GM12878 (cell line): Measurements from ENCODE around the gene EIF4B. TPM values are rescaled to one million over a fixed set of nuclear protein-coding genes. Genes with fewer than 3 reads are reported as not detected.
"Not testable (repeated sequence)": the region's sequence is repeated elsewhere in the genome, so short reads cannot be mapped to it uniquely, and the experiment has no call there.

Experiments
- ATAC-seq: fragments of 200-7000 bp; cut with Tn5 transposase; 3 replicates; pipeline ENCODE4 v1.9.1; 2020; ENCODE audit warnings: mild to moderate bottlenecking, moderate library complexity
- BruUV-seq: library from RNA; stranded (reverse); fragments of 400-500 nt; replicated peaks from 2 replicates; lab custom pipeline; 2021; lab: Mats Ljungman, UMichigan
- CTCF ChIA-PET: fragments of 300-600 bp; sonication (Branson Sonifier 250); formaldehyde crosslinking; extraction: SDS; loops from one replicate; lab custom pipeline; 2021; ENCODE audit warnings: inconsistent platforms; lab: Yijun Ruan, JAX
- POLR2A ChIA-PET: fragments of 350-600 bp; formaldehyde crosslinking; extraction: SDS; loops from one replicate; lab custom pipeline; 2021; ENCODE audit warnings: inconsistent platforms; lab: Charles Lee
- RAD21 ChIA-PET: fragments of 300-600 bp; sonication (Branson Sonifier 250); formaldehyde crosslinking; loops from one replicate; lab custom pipeline; 2023; ENCODE audit warnings: antibody characterized with exemption; ENCODE audit not compliant: unreplicated experiment; lab: Charles Lee
- SMC1A ChIA-PET: fragments of 300-600 bp; sonication (Branson Sonifier 250); formaldehyde crosslinking; loops from one replicate; lab custom pipeline; 2023; ENCODE audit not compliant: unreplicated experiment, uncharacterized antibody; lab: Charles Lee
- DNase-seq: peaks from one replicate; pipeline ENCODE4 v3.0.0-alpha.2; 2011; ENCODE audit warnings: low read depth, low spot score
- FAIRE-seq: peaks from 3 replicates; lab custom pipeline; 2011; peaks lifted over from hg19 to GRCh38; lab: Jason Lieb, UNC
- H2AFZ ChIP-seq: 2 replicates; pipeline ENCODE4 v1.6.0; 2011; ENCODE audit warnings: low read depth, low read length, control low read depth; ENCODE audit not compliant: control insufficient read depth
- H3K27ac ChIP-seq: 2 replicates; pipeline ENCODE4 v1.5.1; 2011; ENCODE audit warnings: control low read depth; ENCODE audit not compliant: control insufficient read depth, insufficient read depth
- H3K27me3 ChIP-seq, 2 experiments: replicated peaks in 1 of 2; 2 replicates each; pipeline versions ENCODE4 v1.6.0 to v1.6.1; 2011; ENCODE audit warnings: low read length in 1 of 2; ENCODE audit not compliant: control insufficient read depth in 2 of 2, insufficient read depth in 2 of 2
- H3K36me3 ChIP-seq, 2 experiments: 2 replicates each; pipeline ENCODE4 v1.5.1; 2011; ENCODE audit warnings: low read length in 1 of 2; ENCODE audit not compliant: control insufficient read depth in 2 of 2, insufficient read depth in 2 of 2
- H3K4me1 ChIP-seq: 2 replicates; pipeline ENCODE4 v1.6.1; 2011; ENCODE audit warnings: mild to moderate bottlenecking, low read length, moderate library complexity, mixed read lengths; ENCODE audit not compliant: control insufficient read depth, insufficient read depth
- H3K4me2 ChIP-seq: 2 replicates; pipeline ENCODE4 v1.6.0; 2011; ENCODE audit warnings: control low read depth; ENCODE audit not compliant: control insufficient read depth, insufficient read depth
- H3K4me3 ChIP-seq: fragments of 200-600 bp; sonication (generic); 2 replicates; pipeline ENCODE4 v1.5.1; 2016
- H3K79me2 ChIP-seq: 2 replicates; pipeline ENCODE4 v1.6.0; 2011; ENCODE audit warnings: low read length; ENCODE audit not compliant: control insufficient read depth, insufficient read depth
- H3K9ac ChIP-seq: 2 replicates; pipeline ENCODE4 v1.8.0; 2011; ENCODE audit warnings: low read length, control low read depth, mixed read lengths; ENCODE audit not compliant: control insufficient read depth, insufficient read depth
- H3K9me3 ChIP-seq: replicated peaks from 3 replicates; pipeline ENCODE4 v1.5.1; 2011; ENCODE audit warnings: mild to moderate bottlenecking, low read length; ENCODE audit not compliant: control insufficient read depth, insufficient read depth
- H4K20me1 ChIP-seq: 2 replicates; pipeline ENCODE4 v1.6.0; 2011; ENCODE audit not compliant: control insufficient read depth, insufficient read depth
- BMI1 ChIP-seq: fragments of 450-650 bp; IDR thresholded peaks from 2 replicates; pipeline ENCODE4 v1.6.1; 2016; ENCODE audit warnings: mild to moderate bottlenecking, moderate library complexity, borderline replicate concordance
- CHD1 ChIP-seq: IDR thresholded peaks from 2 replicates; pipeline ENCODE4 v1.6.1; 2012; ENCODE audit warnings: low read depth, low read length, improper control_type of control experiment
- EED ChIP-seq: sonication (generic); IDR thresholded peaks from 2 replicates; pipeline ENCODE4 v1.6.1; 2016; ENCODE audit warnings: antibody characterized with exemption, low read depth
- HDGF ChIP-seq: fragments of 450-650 bp; IDR thresholded peaks from 2 replicates; pipeline ENCODE4 v1.6.1; 2016; ENCODE audit warnings: antibody characterized with exemption
- IRF4 ChIP-seq: IDR thresholded peaks from 2 replicates; pipeline ENCODE4 v1.6.1; 2011; ENCODE audit warnings: low read depth, low read length
- MAX ChIP-seq: IDR thresholded peaks from 2 replicates; pipeline ENCODE4 v1.6.1; 2012; ENCODE audit warnings: low read depth, low read length, improper control_type of control experiment
- MEF2B ChIP-seq: fragments of 450-650 bp; IDR thresholded peaks from 2 replicates; pipeline ENCODE4 v1.6.1; 2018; ENCODE audit warnings: mild to moderate bottlenecking, moderate library complexity; ENCODE audit not compliant: partially characterized antibody, poor library complexity, severe bottlenecking
- NR2C2 ChIP-seq: IDR thresholded peaks from 2 replicates; pipeline ENCODE4 v1.6.1; 2011; ENCODE audit warnings: borderline replicate concordance, low read depth; ENCODE audit not compliant: control insufficient read depth, insufficient read length
- RCOR1 ChIP-seq: conservative IDR thresholded peaks from 2 replicates; pipeline ENCODE4 v1.6.1; 2012; ENCODE audit warnings: low read depth, low read length, improper control_type of control experiment
- SIX5 ChIP-seq: IDR thresholded peaks from 2 replicates; pipeline ENCODE4 v1.6.1; 2011; ENCODE audit warnings: mild to moderate bottlenecking, low read depth, low read length, moderate library complexity; ENCODE audit not compliant: severe bottlenecking
- SREBF2 ChIP-seq: IDR thresholded peaks from 2 replicates; pipeline ENCODE4 v1.6.1; 2012; ENCODE audit warnings: mild to moderate bottlenecking, low read length
- SUZ12 ChIP-seq: fragments of 200-600 bp; sonication (generic); IDR thresholded peaks from one replicate; pipeline ENCODE4 v1.6.1; 2018; ENCODE audit warnings: antibody characterized with exemption, mild to moderate bottlenecking; ENCODE audit not compliant: unreplicated experiment
- USF1 ChIP-seq: IDR thresholded peaks from 2 replicates; pipeline ENCODE4 v1.6.1; 2011; ENCODE audit warnings: borderline replicate concordance, low read depth, mild to moderate bottlenecking, moderate library complexity, mixed read lengths, low read length; ENCODE audit not compliant: insufficient read depth; ENCODE audit errors: extremely low read length
- USF2 ChIP-seq: IDR thresholded peaks from 2 replicates; pipeline ENCODE4 v1.6.1; 2011; ENCODE audit warnings: low read depth, low read length, improper control_type of control experiment, borderline replicate concordance
- WGBS: methylation state at CpG from one replicate; pipeline ENCODE4 v1.1.6; 2016; ENCODE audit warnings: low lambda C conversion rate; ENCODE audit not compliant: insufficient replicate concordance, insufficient coverage; ENCODE audit errors: missing lambda C conversion rate; 5-methylcytosine and 5-hydroxymethylcytosine counted together
- in situ Hi-C: fragments of 300-500 bp; cut with MboI; formaldehyde crosslinking; loops from 9 replicates; pipeline ENCODE4 v1.14.3; 2018; ENCODE audit warnings: mixed read lengths
- intact Hi-C: fragments of 100-400 bp; cut with micrococcal nuclease; formaldehyde crosslinking; loops from one replicate; pipeline ENCODE4 v1.14.2; 2022; ENCODE audit not compliant: unreplicated experiment
- polyA plus RNA-seq, 11 experiments: library from polyadenylated mRNA; depleted of rRNA in 4 of 11; unstranded in 6 of 11; stranded (reverse) in 5 of 11; fragments of >200 nt; fragmentation: Nextera tagmentation in 4 of 11; fragmentation: Illumina TruSeq in 1 of 11; extraction: Ambion mirVana in 4 of 11; extraction: Trizol in 1 of 11; gene quantifications; 1 replicate in 1 of 11; 2 replicates in 10 of 11; pipeline versions ENCODE4 v1.2.1 to v1.2.3, GENCODE V29; 2011 to 2016; ENCODE audit warnings: inconsistent platforms in 2 of 11, missing spikeins in 2 of 11, low read depth in 1 of 11
- total RNA-seq, 4 experiments: library from RNA; depleted of rRNA in 3 of 4; stranded (reverse); fragments of >200 nt in 3 of 4; fragmentation: Illumina TruSeq in 1 of 4; extraction: Trizol in 1 of 4; gene quantifications; 2 replicates each; pipeline versions ENCODE4 v1.2.1 to v1.2.3, GENCODE V29; 2013 to 2021

Gene EIF4B
- total and polyA plus RNA-seq, 10 of the 15 experiments (the other 5 are each of a cell fraction or from before 2014, with no cell fraction given), result 123 to 752 (median 431) TPM

- TF ChIP-seq NR2C2 (no peak), RCOR1 (no peak)
Observed at GRCh38 chr12:53031616-53032015, 25.4 kb downstream of the EIF4B start (continued).

GRCh38 chr12:53033832-53034231, 27.6 kb downstream of the EIF4B start:
- DNase-seq, H2AFZ ChIP-seq, H3K4me3 ChIP-seq, H3K27me3 ChIP-seq, in situ Hi-C loops, FAIRE-seq, SMC1A ChIA-PET, H3K4me1 ChIP-seq, intact Hi-C loops, H4K20me1 ChIP-seq, H3K27ac ChIP-seq, H3K9ac ChIP-seq, H3K79me2 ChIP-seq, BruUV-seq, RAD21 ChIA-PET, H3K9me3 ChIP-seq, ATAC-seq, H3K4me2 ChIP-seq: not testable (repeated sequence)
- H3K36me3 ChIP-seq, result peaks cover 23 to 54% of the 10 kb centered on the region in 2 experiments
- 98% methylated on average over 10 of the region's 10 CpGs for WGBS
- ChIA-PET CTCF (interaction anchor here (1.2 to 1.6 kb wide), 2 partner anchors 10 to 13 kb away, joined by 3 to 4 read pairs; no protein-coding TSS in a partner anchor), POLR2A (interaction anchor here (0.7 kb wide), 1 partner anchor 18 kb away, joined by 3 read pairs; no protein-coding TSS in a partner anchor)

- SMC1A ChIA-PET, result no interaction called here
- H3K27me3 ChIP-seq, result no peaks in the 10 kb centered on the region
- in situ Hi-C loops (no loop called here), intact Hi-C loops (no loop called here)
- ATAC-seq (no peak), DNase-seq (no peak), FAIRE-seq (no peak)
- RAD21 ChIA-PET, result no interaction called here
- H3K79me2 ChIP-seq, result no peaks in the 10 kb centered on the region
- CTCF ChIA-PET, result interaction anchor here (1.2 kb wide), 1 partner anchor 13 kb away, joined by 3 read pairs; no protein-coding TSS in a partner anchor
- no peaks in the 10 kb centered on the region for H3K4me1 ChIP-seq
- no peak overlapping the region for H3K27ac ChIP-seq
- no TSS peak for BruUV-seq
- POLR2A ChIA-PET, result interaction anchor here (0.8 kb wide), 1 partner anchor 10 kb away, joined by 4 read pairs; no protein-coding TSS in a partner anchor
- no peak overlapping the region for H3K4me2 ChIP-seq
- no peak overlapping the region for H2AFZ ChIP-seq
- H3K36me3 ChIP-seq, result peaks cover 23 to 60% of the 10 kb centered on the region in 2 experiments
- H3K9ac ChIP-seq, result no peak overlapping the region
- no peak overlapping the region for H3K4me3 ChIP-seq
- WGBS, result 96% methylated on average over 8 of the region's 8 CpGs
- no peaks in the 10 kb centered on the region for H3K9me3 ChIP-seq
- no peaks in the 10 kb centered on the region for H4K20me1 ChIP-seq
- no peak for TF ChIP-seq SUZ12
- no peak for TF ChIP-seq MEF2B
- no peak for TF ChIP-seq HDGF
- no peak for TF ChIP-seq USF2
- TF ChIP-seq SIX5, result no peak
- TF ChIP-seq SREBF2, result no peak
- TF ChIP-seq RCOR1, result no peak
- TF ChIP-seq CHD1, result no peak
- TF ChIP-seq EED, result no peak
- TF ChIP-seq BMI1, result no peak
- TF ChIP-seq USF1, result no peak
- no peak for TF ChIP-seq MAX
- TF ChIP-seq IRF4, result no peak
Observed at GRCh38 chr12:53034459-53034858, 28.2 kb downstream of the EIF4B start.
